Measurements from ENCODE around the gene OR5AN1.
"Not testable (repeated sequence)": the region's sequence is repeated elsewhere in the genome, so short reads cannot be mapped to it uniquely, and the experiment has no call there.

The OR5AN1 gene

GRCh38 chr11:59358595-59358994 is at the start of gene OR5AN1:
Gene OR5AN1 (plus strand): TSS chr11:59358895. CDS start chr11:59364459, 5,564 bp downstream.
- DNase-seq: no peak

DNA sequence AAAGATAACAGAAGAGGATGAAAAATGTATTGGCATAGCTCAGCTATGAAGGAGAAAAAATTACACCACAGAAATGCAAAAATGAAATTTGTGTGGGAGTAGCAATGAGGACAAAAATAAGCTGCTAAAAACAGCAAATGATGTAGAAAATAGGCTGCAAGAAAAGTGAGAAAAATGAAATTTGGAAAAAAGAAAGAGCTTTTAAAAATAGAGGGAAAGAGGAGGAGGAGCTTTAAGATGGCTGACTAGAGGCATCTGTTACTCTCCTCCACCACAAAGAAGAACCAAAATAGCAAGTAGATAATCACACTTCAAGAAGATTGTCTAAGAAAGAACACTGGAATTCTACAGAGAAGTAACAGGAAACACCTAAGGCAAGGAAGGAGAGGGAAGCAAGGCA is 23.7 kb upstream of the OR5AN1 start:
- DNase-seq: no peak

GRCh38 chr11:59336176-59336575 is 22.5 kb upstream of the OR5AN1 start:
- no peak for DNase-seq

- no peak for DNase-seq
These were observed 21.8 kb upstream of the OR5AN1 start for GRCh38 chr11:59336931-59337330.

- not testable (repeated sequence) for DNase-seq
These were observed 9.0 kb upstream of the OR5AN1 start for GRCh38 chr11:59349657-59350056.

GRCh38 chr11:59355226-59355625 is 3.5 kb upstream of the OR5AN1 start:
- DNase-seq: no peak

DNA sequence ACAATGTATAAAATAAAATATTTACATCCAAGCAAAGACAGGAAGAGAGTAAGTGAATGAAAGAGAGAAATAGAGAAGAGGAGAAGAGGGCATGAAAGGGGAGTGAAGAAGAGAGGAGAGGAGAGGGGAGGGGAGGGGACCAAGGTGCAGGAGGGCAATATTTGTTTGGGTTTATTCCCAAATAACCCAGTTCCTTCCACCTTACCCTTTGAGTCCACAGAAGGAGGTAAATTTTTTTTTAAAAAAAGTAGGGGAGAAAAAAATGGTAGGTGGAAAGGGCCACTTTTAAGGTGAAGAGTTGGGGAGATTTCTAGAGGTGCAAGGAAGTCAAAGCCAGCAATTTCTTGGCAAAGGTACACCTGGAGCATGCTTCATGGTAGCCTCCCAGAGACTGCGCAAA is 2.1 kb upstream of the OR5AN1 start:
- no peak for DNase-seq

GRCh38 chr11:59358020-59358419 is 675 bp upstream of the OR5AN1 start:
- DNase-seq: no peak

DNA sequence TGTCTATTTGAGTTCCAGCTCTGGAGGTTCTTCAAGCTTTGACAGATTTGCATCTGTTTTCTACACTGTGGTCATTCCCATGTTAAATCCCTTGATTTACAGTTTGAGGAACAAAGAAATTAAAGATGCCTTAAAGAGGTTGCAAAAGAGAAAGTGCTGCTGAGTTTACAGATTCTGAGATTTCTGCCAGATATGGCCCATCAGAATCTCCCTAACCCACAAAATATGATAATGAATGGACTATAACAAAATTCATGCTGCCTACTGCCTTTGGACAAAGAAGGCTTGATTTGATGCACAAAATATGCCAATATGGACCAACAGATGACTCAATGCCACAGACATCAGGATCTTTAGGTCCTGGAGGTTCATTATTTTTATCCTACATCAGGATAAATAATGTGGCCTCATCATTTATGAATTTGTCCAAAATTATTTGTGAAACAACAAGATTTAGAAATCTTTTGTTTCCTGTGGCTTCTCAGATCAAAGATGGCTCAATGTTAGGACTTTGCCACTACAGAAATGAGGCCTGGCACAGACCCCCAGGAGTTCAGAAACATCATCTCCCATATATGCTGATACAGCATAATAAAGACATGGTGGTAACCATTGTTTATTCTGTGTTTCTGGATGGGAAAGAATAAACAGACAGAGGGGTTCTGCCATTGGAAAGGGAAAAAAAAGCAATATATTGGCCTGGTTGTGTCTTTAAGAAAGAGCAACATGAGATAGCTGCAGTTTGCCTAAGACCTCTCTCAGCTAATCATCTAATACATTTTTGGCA is 6.7 kb downstream of the OR5AN1 start:
- no peak for DNase-seq

- DNase-seq: no peak
These were observed 9.7 kb downstream of the OR5AN1 start for GRCh38 chr11:59368238-59369022.

GRCh38 chr11:59372324-59372723 is 13.6 kb downstream of the OR5AN1 start:
- DNase-seq: not testable (repeated sequence)

GRCh38 chr11:59380263-59381059 is 21.8 kb downstream of the OR5AN1 start:
- DNase-seq: no peak

GRCh38 chr11:59394186-59394585 is 35.5 kb downstream of the OR5AN1 start:
- no peak for DNase-seq

DNA sequence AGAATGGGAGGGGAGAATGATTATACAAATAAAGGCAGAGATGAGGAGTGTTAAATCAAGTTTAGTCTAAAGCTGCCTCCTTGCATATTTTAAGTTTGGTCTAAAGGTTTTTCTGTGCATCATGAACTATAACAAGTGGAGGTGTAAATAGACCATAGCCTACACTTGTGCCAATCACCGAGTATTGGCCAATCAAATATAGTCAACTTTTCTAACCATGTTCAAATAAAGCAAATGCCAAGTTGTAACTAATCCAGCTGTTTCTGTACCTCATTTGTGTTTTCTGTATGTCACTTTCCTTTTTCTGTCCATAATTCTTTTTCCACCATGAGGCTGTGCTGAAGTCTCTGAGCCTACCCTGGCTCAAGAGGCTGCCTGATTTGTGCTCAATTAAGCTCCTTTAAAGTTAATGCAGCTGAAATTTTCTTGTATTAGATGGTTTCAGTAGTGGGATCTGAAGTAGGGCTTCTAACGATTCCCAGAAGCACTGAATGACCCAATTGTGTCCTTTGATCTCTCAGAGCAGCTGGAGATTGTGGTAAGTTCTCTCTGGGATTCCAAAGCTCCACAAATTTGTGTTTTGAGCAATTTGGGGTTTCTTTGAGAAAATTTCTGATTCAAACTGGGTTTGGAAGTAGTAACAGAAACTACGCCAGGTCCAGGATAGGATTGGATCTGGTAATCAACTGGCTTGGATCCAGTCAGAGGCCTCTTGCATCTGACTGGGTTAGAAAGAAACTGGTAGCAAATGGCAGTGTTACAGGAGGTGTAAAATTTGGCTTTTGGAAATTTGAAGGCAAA is 42.0 kb downstream of the OR5AN1 start:
- no peak for DNase-seq

- DNase-seq: no peak
These were observed 42.5 kb downstream of the OR5AN1 start for GRCh38 chr11:59401262-59401552.

- no peak for DNase-seq
These were observed 44.9 kb downstream of the OR5AN1 start for GRCh38 chr11:59403546-59403945.

GRCh38 chr11:59413646-59414045 is 55.0 kb downstream of the OR5AN1 start:
- DNase-seq: no peak

GRCh38 chr11:59415111-59415510 is 56.4 kb downstream of the OR5AN1 start:
- DNase-seq: no peak

DNA sequence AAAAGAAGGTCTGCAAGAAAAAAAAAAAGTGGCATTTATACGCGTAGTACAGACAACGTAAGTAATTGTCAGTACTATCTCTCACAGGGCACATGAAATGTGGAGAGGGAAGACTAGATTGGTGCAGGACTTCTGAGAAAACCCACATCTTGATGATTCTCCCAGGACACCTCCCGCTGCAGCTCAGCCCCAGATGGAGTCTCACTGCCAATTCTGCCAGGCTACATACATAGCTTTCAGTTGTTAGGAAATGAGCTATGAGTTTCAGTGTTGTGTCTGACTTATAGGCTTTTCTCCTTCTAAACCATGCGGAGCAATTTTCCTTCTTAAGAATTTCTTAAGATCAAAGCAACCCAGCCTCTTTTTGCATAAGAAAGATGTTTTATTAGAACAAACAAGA is 57.9 kb downstream of the OR5AN1 start:
- DNase-seq: no peak

DNA sequence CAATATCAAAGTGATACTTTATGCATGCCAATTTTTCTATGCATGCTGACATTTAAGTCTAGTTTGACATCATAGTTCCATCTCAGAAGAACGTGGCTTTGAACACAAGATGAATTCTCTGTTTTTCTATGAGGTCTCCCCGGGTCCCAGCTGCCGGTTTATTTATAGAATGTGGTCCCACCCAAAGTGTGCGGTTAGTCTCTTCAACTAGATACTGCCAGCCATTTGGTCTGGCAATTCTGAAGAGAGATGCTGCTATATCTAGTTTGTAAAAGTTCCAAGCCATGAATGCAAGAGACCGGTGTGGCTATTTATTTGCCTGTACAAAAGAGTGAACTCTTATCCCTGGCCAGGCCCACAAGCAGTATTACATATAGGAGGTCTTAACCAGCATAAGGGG is 58.3 kb downstream of the OR5AN1 start:
- no peak for DNase-seq

GRCh38 chr11:59418156-59418555 is 59.5 kb downstream of the OR5AN1 start:
- no peak for DNase-seq

Data from NCI-H1105 (cell line).